Vagina (tissue), 2 donors: ENCODE measurements around the gene SEC16A. TPM values are rescaled to one million over a fixed set of nuclear protein-coding genes. Genes with fewer than 3 reads are reported as not detected.

ENCODE experiments used
- DNase-seq, 2 donors: peaks; one replicate each; pipeline ENCODE4 v3.0.0-alpha.2; 2017; ENCODE audit errors: extremely low spot score in 2 of 2
- H3K27ac ChIP-seq: fragments of 200-600 bp; sonication (generic); one replicate; pipeline ENCODE4 v1.5.1; 2019
- H3K27me3 ChIP-seq: fragments of 200-600 bp; sonication (generic); one replicate; pipeline ENCODE4 v1.5.1; 2019
- H3K36me3 ChIP-seq, 2 donors: fragments of 200-600 bp; sonication (generic); one replicate each; pipeline ENCODE4 v1.5.1; 2017 to 2019
- H3K4me1 ChIP-seq: fragments of 200-600 bp; sonication (generic); one replicate; pipeline ENCODE4 v1.5.1; 2019
- H3K4me3 ChIP-seq, 2 donors: fragments of 200-600 bp; sonication (generic); 1 replicate in 1 of 2; 2 replicates in 1 of 2; pipeline ENCODE4 v1.5.1; 2016 to 2019
- H3K9me3 ChIP-seq: fragments of 200-600 bp; sonication (generic); one replicate; pipeline ENCODE4 v1.5.1; 2019
- POLR2A ChIP-seq, 2 donors: fragments of 450-650 bp; IDR thresholded peaks; one replicate each; pipeline ENCODE4 v1.6.1; 2017; ENCODE audit warnings: antibody characterized with exemption in 2 of 2, mild to moderate bottlenecking in 2 of 2, moderate library complexity in 2 of 2
- POLR2AphosphoS5 ChIP-seq, 2 donors: sonication (generic); formaldehyde crosslinking; IDR thresholded peaks; one replicate each; pipeline ENCODE4 v1.9.0; 2017; ENCODE audit warnings: antibody characterized with exemption in 2 of 2, mild to moderate bottlenecking in 2 of 2, low read depth in 1 of 2; ENCODE audit not compliant: insufficient read depth in 1 of 2
- intact Hi-C: fragments of 100-400 bp; cut with DNase I; formaldehyde crosslinking; loops from one replicate; pipeline ENCODE4 v1.15.1; 2023
- total RNA-seq: library from RNA; depleted of rRNA; stranded (reverse); fragments of >200 nt; gene quantifications from one replicate; pipeline ENCODE4 v1.2.3, GENCODE V29; 2016
- TF ChIP-seq, protein P1 (sequence below), 3 experiments: fragments of 450-650 bp in 2 of 3; fragments of 200-600 bp in 1 of 3; sonication (generic) in 1 of 3; IDR thresholded peaks; one replicate each; pipeline ENCODE4 v1.5.1; 2017 to 2019; ENCODE audit warnings: antibody characterized with exemption in 3 of 3, mild to moderate bottlenecking in 2 of 3, moderate library complexity in 2 of 3

Gene SEC16A
- total RNA-seq, 1 donor from 2014 or later = 52.3 TPM

DNA sequence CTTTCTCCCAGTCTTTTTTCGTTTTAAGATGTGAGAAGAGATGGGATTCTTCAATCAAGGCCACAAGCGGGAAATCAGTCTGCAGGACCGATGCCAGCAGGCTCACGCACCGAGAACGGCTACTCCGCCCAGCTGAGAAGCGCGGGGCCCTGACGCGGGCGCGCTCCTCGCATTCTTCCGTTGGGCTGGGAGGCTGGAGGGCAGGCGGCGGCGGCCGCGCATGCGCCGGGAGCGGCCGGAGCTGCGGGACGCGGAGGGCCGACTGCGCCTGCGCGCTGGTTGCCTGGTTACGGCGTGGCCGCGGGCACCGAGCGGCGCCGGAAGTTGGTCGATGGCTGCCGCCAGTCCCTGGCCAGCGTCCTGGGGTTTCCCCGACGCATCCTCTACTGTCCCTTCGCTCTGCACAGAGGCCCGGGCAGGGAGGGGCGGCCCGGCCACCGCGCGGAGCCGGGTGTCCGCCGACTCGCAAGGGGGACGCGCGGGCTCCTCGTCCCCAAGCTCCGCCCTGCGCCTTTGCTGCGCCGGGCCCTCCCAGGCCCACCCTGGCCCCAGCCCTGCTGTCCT is 831 bp upstream of the SEC16A start:
- TF ChIP-seq, protein P1, sequence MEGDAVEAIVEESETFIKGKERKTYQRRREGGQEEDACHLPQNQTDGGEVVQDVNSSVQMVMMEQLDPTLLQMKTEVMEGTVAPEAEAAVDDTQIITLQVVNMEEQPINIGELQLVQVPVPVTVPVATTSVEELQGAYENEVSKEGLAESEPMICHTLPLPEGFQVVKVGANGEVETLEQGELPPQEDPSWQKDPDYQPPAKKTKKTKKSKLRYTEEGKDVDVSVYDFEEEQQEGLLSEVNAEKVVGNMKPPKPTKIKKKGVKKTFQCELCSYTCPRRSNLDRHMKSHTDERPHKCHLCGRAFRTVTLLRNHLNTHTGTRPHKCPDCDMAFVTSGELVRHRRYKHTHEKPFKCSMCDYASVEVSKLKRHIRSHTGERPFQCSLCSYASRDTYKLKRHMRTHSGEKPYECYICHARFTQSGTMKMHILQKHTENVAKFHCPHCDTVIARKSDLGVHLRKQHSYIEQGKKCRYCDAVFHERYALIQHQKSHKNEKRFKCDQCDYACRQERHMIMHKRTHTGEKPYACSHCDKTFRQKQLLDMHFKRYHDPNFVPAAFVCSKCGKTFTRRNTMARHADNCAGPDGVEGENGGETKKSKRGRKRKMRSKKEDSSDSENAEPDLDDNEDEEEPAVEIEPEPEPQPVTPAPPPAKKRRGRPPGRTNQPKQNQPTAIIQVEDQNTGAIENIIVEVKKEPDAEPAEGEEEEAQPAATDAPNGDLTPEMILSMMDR (IDR thresholded peaks at IDR 0.05) = no peak
- peak in 1 of 2 donors; percentile 70 for TF ChIP-seq POLR2AphosphoS5 (IDR thresholded peaks at IDR 0.05; ENCODE audit: insufficient read depth in 1 of 2, low read depth in 1 of 2)
- Histone ChIP-seq H3K9me3 (no peaks in the 10 kb centered on the region), H3K4me3 (peak overlapping the region; percentile 47 to 96), H3K27ac (peak overlapping the region; percentile 96), H3K36me3 (no peaks in the 10 kb centered on the region), H3K4me1 (peaks cover 31% of the 10 kb centered on the region), H3K27me3 (no peaks in the 10 kb centered on the region)
- DNase-seq = no peak
- intact Hi-C loops = no loop called here

DNA sequence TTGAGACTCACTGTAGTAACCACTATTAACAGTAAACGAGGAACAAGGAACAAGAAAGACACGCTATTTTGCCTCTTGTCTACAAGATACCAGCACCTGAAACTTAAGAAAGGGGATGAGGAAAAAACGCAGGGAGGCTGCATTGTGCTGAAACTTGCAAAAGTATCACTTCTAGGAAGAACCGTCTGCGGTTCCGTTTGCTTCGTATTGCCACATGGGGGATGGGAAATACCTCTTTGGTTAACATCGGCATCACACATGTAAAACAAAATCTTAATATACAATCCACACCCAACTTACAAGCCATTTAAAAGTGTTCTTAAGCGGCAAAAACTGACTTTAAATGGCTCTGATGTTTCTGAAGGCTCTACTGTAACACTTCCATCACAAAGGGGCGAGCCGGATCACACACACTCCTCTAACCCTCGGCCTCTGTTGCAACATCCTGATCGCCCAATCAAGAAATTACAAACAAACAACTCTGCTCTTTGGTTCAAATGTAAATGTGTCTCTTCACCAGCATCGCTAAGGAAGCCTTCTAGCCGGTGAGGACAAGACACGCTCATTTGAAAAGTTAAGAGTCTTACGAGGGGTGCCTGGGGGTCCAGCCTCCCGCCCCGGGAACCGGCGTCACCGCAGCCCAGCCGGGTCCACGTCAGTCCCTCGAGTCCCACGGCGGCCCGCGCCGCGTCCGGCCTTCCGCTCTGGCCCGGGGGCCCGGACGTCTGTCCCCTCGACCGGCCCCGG is 621 bp downstream of the SEC16A start:
- no peaks in the 10 kb centered on the region for H3K27me3 ChIP-seq
- peaks cover 31% of the 10 kb centered on the region for H3K4me1 ChIP-seq
- DNase-seq = no peak
- intact Hi-C loops = no loop called here
- H3K9me3 ChIP-seq = no peaks in the 10 kb centered on the region
- TF ChIP-seq POLR2A (IDR thresholded peaks at IDR 0.05) = no peak
- TF ChIP-seq, protein P1 (IDR thresholded peaks at IDR 0.05) = no peak
- TF ChIP-seq POLR2AphosphoS5 (IDR thresholded peaks at IDR 0.05; ENCODE audit: insufficient read depth in 1 of 2, low read depth in 1 of 2) = no peak
- peaks cover 0 to 4% of the 10 kb centered on the region in 2 donors for H3K36me3 ChIP-seq
- H3K27ac ChIP-seq = peak overlapping the region; percentile 96
- peak overlapping the region; percentile 70 to 96 for H3K4me3 ChIP-seq

GRCh38 chr9:136481558-136481957 is 1.3 kb downstream of the SEC16A start:
- intact Hi-C loops = no loop called here
- Histone ChIP-seq H3K9me3 (no peaks in the 10 kb centered on the region), H3K36me3 (peaks cover 0 to 11% of the 10 kb centered on the region in 2 donors), H3K4me1 (peaks cover 31% of the 10 kb centered on the region), H3K27me3 (no peaks in the 10 kb centered on the region), H3K4me3 (peak overlapping the region in 1 of 2 donors; percentile 96), H3K27ac (no peak overlapping the region)
- TF ChIP-seq POLR2AphosphoS5 (IDR thresholded peaks at IDR 0.05; ENCODE audit: insufficient read depth in 1 of 2, low read depth in 1 of 2) (no peak), POLR2A (IDR thresholded peaks at IDR 0.05) (no peak)
- TF ChIP-seq, protein P1 (IDR thresholded peaks at IDR 0.05) = no peak
- DNase-seq = no peak

DNA sequence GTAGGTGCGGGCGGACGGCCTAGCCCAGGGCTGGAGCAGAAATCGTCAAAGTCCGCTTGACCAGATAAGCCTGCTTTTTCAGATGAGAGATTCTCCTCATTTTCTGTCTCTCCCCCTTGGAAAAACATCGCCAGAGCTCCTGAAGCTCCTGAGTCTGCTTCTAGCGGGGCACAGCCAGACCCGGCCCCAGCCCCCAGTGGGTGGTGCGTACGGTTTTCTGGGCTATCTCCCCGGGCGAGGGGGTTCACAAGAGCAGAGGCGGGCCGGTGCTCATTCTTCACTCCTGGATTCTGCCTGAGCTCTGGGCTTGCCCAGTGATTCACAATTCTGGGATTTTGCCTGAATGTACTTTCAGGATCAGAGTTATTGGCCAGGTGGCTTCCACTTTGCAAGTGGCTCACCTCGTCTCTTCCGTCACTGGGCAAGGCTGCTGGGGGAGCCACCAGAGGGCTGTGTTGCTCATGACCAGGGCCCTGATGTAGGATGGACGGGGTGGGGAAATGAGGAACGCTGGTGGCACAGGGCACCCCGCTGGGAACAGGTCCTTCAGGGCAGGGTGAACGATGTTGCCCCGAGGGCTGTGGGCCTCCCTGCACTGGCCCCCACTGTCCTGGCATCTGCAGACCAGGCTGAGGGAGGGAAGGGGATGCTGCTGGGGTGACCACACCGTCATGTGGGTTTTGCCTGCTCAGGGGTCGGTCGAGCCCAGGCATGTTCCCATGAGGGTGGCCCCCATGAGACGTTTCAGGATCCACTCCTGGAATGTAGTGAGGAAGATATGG is 6.3 kb downstream of the SEC16A start:
- Histone ChIP-seq H3K36me3 (peaks cover 0 to 58% of the 10 kb centered on the region in 2 donors), H3K27me3 (no peaks in the 10 kb centered on the region), H3K27ac (no peak overlapping the region), H3K4me3 (no peak overlapping the region), H3K4me1 (peaks cover 7% of the 10 kb centered on the region), H3K9me3 (no peaks in the 10 kb centered on the region)
- DNase-seq = no peak
- no peak for TF ChIP-seq POLR2AphosphoS5 (IDR thresholded peaks at IDR 0.05; ENCODE audit: insufficient read depth in 1 of 2, low read depth in 1 of 2)
- no peak for TF ChIP-seq POLR2A (IDR thresholded peaks at IDR 0.05)
- TF ChIP-seq, protein P1 (IDR thresholded peaks at IDR 0.05) = no peak
- intact Hi-C loops = no loop called here
